HG03432 (cell line): Measurements from ENCODE around the gene SZT2.

Experiments
- ATAC-seq: cut with Tn5 transposase; IDR thresholded peaks from one replicate; pipeline ENCODE4 v1.9.1; 2021; ENCODE audit warnings: mild to moderate bottlenecking, moderate library complexity; ENCODE audit not compliant: unreplicated experiment

Gene SZT2

GRCh38 chr1:43389326-43390313 is at the start of gene SZT2, which contains the start of gene MED8:
Gene SZT2 (plus strand): TSS chr1:43389899. CDS start chr1:43389969, 70 bp downstream.
Gene MED8 (minus strand): TSS chr1:43389800. CDS start chr1:43389764, 36 bp downstream.
- peak; percentile 89 for ATAC-seq

- no peak for ATAC-seq
Measured at GRCh38 chr1:43340559-43340958, 49.1 kb upstream of the SZT2 start.

GRCh38 chr1:43344267-43344850 is 45.3 kb upstream of the SZT2 start:
- ATAC-seq = no peak

- no peak for ATAC-seq
Measured at GRCh38 chr1:43345120-43345519, 44.6 kb upstream of the SZT2 start.

GRCh38 chr1:43346636-43347035 is 43.1 kb upstream of the SZT2 start:
- ATAC-seq = no peak

GRCh38 chr1:43348343-43348808 is 41.3 kb upstream of the SZT2 start:
- ATAC-seq = no peak

GRCh38 chr1:43348809-43349593 is 40.7 kb upstream of the SZT2 start:
- peak; percentile 80 for ATAC-seq

DNA sequence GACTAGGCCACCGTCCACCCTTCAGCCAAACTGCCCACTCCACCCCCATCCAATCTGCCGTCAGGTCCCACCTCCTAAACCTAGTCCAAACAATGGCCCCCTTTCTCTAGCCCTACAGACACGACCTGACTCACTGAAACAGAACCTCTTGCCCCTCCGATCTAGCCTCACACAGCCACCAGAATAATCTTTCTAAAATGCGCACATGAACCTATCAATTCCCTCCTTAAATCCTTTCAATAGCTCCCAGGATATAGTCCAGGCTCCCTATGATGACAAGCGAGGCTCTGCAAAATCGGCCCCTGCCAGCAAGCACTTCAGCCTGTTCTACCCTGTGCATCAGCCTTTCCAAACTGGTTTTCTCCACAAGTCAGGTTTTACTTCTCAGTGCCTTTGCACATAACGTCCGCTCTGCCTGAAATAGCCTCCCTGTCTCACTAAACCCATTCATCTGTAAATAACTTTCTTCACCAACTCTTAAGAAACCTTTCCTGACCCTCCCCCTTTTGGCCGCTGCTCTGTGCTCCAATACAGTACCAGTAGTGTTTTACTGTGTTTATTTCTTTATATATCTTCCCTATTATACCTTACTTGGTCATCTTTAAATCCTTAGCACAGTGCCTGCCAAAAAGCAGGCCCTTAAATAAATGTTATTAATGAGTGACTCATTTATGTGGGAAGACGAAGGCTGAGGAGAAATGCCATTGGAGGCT is 39.9 kb upstream of the SZT2 start:
- ATAC-seq = peak; percentile 13

DNA sequence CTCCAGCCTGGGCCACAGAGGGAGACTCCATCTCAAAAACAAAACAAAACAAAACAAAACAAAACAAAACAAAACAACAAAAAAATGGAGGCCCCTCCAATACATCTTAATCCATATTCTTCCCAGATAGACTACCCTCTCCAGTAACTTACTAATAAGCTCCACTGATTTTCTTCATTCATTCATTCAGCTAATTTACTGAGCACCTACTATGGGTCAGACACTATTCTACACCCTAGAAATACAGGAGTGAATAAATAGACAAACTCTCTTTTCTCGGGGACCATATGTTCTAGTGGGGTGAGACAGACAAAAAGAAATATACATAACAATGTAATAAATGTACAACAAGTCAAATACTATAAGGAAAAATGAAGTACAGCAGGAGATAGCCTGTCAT is 38.7 kb upstream of the SZT2 start:
- ATAC-seq = no peak

DNA sequence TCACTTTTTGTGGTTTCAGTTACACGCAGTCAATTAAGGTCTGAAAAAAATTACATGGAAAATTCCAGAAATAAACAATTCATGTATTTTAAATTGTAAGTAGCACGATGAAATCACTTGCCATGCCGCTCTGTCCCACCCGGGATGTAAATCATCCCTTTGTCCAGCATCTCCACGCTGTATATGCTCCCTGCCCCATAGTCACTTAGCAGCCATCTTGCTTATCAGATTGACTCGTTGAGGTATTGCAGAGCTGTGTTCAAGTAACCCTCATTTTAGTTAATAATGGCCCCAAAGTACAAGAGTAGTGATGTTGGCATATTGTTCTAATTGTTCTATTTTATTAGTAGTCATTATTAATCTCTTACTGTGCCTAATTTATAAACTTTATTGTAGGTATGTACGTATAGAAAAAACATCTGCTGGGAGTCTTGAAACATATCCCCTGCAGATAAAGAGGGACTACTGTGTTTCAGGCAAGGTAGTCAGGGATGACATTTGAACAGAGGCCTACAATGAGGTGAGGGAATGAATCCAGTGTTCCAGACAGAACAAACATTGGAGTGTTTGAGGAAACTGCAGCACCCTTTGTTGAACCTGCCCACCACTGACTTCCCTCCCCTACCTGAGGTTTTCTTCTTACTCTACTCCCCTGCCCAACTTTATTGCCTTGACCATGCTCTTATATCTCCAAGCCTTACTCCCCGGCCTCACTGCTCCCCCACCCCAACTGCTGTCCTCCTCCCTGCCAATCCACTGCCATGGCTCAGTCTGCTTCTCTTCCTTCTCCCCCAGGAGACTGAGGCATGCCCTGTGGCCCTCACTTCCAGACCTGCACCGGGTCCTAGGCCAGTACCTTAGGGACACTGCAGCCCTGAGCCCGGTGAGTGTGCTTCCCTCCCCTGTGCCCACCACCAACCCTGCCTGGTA is 38.0 kb upstream of the SZT2 start:
- no peak for ATAC-seq

DNA sequence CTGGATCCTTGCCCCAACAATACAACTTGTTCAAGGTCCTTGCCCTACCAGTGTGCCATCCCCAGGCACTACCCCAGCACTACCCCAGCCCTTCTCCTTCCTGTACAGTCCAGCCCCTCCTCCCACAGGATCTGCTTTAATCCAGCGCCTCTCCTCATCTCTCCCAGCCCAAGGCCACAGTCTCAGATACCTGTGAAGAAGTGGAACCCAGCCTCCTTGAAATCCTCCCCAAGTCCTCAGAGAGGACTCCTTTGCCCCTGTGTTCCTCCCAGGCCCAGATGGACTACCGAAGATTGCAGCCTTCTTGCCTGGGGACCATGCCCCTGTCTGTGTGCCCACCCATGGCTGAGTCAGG is 37.4 kb upstream of the SZT2 start:
- ATAC-seq = no peak

- no peak for ATAC-seq
Measured at GRCh38 chr1:43352881-43353280, 36.8 kb upstream of the SZT2 start.

DNA sequence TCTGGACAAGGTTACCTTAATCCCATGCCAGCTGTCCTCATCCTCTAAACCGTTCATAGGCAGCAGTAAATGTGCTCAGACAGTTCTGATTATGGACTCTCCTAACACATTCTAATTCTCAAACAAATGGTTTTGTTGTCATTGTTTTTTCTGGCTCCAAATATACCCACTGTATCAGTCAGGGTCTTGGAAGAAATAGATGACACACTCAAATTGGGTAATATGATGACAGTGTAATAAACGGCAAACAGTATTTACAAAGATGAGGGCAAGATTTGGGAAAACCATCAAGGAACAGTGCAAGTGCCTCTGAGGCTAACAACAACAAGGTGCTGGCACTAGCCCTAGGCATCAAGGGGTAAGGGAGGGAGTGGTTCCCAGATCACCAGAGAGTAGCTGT is 35.2 kb upstream of the SZT2 start:
- ATAC-seq = no peak

DNA sequence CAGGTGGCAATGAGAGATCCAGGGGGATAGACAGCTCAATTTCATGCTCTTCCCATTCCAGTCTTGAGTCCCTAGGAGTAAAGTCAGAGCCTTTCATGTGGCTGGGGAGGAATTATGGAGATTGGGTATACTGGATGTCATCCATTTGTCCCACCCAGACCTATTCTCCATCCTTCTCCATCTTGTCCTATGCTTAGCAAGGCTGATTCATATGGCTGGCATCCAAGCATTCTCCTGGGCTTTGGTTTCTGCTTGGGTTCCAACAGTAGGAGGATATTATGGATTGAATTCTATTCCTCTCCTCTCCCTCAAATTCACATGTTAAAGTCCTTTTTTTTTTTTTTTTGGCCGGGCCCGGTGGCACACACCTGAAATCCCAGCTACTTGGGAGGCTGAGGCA is 34.8 kb upstream of the SZT2 start:
- no peak for ATAC-seq

DNA sequence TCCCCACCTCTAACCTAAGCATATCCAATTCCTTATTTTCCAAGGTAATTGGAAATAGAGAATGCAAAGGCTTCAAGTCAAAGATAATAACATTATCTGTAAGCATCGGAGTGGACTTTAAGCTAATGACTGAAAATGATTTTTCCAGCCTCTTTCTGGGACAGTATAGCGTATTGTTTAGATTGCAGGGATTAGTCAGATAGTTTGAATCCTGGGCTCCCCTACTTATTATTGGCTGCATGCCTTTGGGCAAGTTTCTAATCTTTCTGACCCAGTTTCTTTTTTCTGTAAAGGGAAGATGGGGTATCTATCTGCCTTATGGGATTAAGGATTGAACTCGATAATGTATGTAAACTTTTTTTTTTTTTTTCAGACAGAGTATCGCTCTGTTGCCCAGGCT is 32.4 kb upstream of the SZT2 start:
- no peak for ATAC-seq

GRCh38 chr1:43358121-43358745 is 31.5 kb upstream of the SZT2 start:
- no peak for ATAC-seq

GRCh38 chr1:43358746-43359693 is 30.7 kb upstream of the SZT2 start, which contains the start of gene CDC20:
Gene CDC20 (plus strand): TSS chr1:43358981. CDS start chr1:43359216, 235 bp downstream.
- peak; percentile 94 for ATAC-seq

- ATAC-seq = no peak
Measured at GRCh38 chr1:43359696-43360095, 30.0 kb upstream of the SZT2 start.
